Measurements from ENCODE around the gene PLCL2.

The PLCL2 gene

DNA sequence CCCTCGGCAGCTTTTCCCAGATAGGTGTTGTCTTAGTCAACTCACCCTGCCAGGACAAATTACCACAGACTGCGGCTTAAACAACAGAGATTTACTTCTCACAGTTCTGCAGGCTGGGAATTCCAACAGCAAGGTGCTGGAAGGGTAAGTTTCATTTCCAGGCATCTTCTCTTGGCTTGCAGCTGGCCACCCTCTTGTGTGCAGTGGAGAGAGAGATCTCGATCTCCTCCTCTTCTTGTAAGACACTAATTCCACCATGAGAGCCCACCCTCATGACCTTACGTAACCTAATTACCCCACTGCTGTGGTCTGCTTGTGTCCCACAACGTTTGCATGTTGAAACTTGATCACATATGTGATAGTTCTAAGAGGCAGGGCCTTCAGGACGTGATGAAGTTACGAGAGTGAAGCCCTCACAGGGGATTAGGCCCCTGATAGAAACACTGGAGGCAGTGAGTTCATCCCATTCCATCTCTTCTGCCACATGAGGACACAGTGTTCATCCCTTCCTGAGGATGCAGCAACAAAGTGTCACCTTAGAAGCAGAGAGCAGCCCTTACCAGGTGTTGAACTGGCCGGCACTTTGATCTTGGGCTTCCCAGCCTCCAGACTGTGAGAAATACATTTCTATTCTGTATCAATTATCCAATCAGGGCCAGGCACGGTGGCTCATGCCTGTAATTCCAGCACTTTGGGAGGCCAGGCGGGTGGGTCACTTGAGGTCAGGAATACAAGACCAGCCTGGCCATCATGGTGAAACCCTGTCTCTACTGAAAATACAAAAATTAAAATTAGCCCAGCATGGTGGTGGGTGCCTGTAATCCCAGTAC lies 247.7 kb downstream of the PLCL2 start:
- no peak for DNase-seq

DNA sequence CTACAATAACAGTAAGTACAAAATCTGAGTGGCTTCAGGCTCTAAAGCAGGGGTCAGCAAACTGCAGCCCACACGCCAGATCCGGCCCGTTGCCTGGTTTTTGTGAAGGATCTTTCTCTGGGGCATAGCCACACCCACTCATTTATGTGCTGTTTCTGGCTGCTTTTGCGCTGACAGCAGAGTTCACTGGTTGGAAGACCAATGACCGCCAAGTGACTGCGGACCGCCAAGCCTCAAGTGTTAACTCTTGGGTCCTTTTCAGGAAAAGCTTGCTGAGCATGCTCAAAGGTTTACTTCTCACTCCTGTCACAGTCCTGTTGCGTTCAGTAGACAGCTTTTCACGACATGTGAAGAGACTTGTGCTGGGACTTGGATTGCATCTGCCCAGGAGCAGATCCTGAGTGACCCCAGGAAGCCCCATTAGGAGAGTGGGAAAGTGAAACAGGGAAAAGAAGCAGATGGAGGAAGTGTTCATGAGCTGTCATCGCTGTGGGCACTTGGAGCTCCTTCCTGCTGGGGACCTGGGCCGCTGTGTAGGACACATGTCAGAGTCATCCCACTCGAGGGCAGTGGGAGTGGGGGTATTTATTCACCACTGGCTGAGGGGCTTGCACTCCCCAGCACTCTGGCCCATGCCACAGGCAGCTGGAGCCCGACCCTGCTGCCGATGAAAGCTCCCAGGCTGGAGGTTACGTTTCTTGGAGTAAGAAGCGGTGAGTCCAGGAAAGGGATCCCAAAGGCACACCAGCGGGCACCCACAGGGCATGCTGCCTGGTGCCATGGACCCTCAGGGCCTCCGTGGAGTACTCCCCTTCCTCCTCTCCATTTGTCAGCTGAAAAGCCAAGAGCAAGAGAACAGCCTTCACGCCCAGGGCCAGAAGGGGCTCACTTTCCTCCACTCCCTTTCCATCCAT lies 249.1 kb downstream of the PLCL2 start:
- no peak for DNase-seq

GRCh38 chr3:17135696-17136095 lies 250.9 kb downstream of the PLCL2 start:
- DNase-seq, result no peak

- no peak for DNase-seq
Observed at GRCh38 chr3:17136136-17136721, 251.5 kb downstream of the PLCL2 start.

DNA sequence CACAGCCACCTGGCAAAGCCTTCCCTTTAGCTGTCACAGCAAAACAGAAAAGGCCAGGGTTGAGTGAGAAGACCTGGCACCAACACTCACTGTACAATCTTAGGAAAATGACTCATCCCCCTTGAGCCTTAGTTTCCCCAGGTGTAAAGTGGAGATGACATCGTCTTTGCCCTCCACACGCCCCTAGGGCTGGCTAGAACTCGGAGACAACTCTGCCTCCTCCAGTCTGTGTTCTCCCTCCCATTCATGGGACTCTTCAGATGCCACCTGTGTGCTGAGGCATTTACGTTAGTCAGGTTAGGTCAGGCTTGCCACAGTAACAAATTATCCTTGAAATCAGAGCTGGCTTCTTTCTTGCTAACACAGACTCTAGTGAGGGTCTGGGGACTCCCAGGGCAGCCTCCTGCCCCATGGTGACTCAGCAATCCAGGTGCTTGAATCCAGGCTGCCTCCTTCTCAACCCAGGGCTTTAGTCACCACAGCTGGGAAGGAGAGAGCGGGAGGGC lies 252.6 kb downstream of the PLCL2 start:
- DNase-seq, result no peak

- no peak for DNase-seq
Observed at GRCh38 chr3:17138246-17139039, 253.7 kb downstream of the PLCL2 start.

Data from activated CD4-positive, alpha-beta T cell treated with anti-CD3 and anti-CD28 coated beads, Interleukin-2, Interleukin-6, amounts not matched to agents 100 ng/mL and 50 ng/mL, durations not matched to agents 16 hours and 8 hours (primary cell).